Lung microvascular endothelial cell (primary cell): ENCODE data around the gene MIOX. TPM values are rescaled to one million over a fixed set of nuclear protein-coding genes. Genes with fewer than 3 reads are reported as not detected.

Experiments
- DNase-seq, 2 donors: peaks; one replicate each; pipeline versions ENCODE4 v3.0.0 to v3.0.0-alpha.2; 2010; ENCODE audit warnings: low read depth in 2 of 2
- total RNA-seq: library from RNA; depleted of rRNA; stranded (reverse); fragments of >200 nt; gene quantifications from 2 replicates; pipeline ENCODE4 v1.2.1, GENCODE V29; 2014

The MIOX gene
- total RNA-seq, 1 donor from 2014 or later, result not detected

DNA sequence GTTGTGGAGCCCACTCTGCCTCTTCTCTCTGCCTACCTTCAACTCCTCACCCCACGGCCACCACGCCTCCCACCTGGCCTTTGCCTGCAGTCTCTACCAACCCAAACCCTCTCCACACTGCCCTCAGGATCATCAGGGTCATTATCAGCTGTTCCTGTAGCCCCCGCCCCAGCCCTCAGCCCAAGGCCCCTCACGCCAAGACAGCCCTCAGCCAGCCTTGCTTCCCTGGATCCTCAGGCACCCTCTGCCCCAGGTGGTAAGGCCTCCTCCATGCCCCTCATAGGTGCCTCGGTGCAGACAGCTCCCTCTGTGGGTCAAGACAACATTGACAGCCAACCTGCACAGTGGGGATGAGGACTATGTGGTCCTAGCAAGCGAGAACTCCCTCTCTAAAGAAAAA is 13.6 kb upstream of the MIOX start:
- DNase-seq, result peak; percentile 20 to 24

DNA sequence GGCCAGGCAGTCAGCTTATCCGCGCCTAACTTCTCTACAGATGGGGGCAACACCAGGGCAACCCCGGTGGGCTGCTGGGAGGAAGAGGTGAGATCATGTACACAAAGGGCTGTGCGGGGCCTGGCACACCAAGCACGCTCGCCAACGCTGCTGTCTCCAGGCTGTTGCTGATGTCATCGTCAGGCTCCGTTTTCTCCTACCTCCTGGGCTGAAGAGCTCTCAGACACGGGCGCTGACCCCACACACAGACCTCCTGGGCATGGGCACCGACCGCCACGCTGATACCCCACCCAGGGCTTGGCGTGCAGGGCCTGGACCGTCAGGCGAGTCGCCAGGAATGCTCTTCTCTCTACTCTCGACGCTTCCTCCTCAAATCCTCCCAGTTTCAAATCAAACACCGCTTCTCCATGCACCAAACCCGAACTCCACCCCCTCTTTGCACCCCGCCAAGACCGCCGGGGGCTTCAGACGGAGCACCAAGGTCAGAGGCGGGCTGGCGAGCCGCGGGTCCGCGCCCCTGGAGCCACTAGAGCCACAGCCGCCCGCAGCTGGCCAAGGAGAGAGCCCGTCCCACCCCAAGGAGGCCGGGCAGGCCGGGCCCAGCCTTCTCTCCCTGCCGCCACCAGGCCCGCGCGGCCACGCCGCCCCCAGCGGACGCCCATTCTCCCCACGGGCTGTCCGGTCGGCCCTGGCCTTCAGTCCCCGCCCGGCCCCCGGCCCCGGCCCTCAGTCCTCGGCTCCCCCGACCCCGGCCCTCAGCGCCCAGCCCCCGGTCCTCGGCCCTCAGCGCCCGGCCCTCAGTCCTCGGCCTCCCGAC is 12.6 kb upstream of the MIOX start:
- peak; percentile 45 to 66 for DNase-seq

DNA sequence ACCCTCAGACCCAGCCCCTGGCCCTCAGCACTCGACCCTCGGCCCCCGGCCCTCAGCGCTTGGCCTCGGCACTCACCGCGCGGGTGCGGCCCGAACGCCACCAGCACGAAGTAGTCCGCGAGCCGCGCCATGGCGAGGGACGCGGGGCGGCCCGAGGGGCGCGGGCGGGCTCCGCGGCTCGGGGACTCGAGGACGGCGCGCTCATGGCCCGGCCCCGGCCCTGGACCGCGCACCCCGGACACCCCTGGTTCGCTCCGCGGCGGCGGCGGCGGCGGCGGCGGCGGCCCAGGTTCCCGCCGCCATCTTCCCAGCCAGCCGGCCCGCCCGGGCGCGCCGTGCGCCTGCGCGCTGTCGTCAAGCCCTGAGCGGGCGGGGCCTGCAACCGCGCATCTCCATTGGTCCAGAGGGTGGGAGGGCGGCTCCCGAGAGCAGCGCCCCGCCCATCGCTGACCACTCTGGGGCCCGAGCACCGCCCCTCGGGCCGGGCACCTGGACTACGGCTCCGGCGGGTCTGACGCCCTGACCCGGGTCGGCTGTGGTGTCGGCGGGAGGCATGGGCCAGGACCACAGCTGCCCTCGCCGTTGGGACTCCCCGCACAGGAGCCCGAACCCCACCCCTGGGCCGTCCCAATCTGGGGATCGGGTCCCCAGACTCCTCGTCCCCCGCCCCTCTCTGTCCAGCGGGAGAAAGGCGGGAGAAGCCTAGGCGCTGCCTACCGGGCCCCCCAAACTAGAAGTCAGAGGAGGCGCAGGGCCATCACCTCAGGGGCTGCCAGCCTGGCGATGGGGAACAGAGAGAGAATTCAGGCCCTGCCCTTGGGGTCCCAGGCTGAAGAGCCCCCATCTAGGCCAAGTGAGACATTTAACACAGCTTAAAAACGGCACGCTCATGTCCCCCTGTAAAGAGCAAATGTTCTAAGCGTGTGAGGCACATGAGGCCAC is 11.7 kb upstream of the MIOX start, which contains the start of gene SBF1:
TSS of gene SBF1 (minus strand) at position 326 of the 942 bp plus-strand sequence. CDS start at position 131, 195 bp downstream.
- peak; percentile 91 to 94 for DNase-seq

DNA sequence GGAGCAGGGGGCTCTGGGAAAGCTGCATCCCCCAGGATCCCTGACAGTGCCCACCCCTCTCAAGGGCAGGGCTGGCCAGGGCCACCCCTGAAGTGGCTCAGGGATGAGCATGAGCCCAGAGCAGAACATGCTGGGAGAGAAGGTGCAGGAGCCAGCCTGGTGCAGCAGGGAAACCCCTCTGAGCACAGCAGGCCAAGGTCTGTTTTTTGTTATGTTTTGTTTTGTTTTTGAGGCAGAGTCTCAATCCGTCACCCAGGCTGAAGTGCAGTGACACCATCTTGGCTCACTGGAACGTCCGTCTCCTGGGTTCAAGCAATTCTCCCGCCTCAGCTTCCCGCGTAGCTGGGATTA is 11.0 kb upstream of the MIOX start:
- no peak for DNase-seq

DNA sequence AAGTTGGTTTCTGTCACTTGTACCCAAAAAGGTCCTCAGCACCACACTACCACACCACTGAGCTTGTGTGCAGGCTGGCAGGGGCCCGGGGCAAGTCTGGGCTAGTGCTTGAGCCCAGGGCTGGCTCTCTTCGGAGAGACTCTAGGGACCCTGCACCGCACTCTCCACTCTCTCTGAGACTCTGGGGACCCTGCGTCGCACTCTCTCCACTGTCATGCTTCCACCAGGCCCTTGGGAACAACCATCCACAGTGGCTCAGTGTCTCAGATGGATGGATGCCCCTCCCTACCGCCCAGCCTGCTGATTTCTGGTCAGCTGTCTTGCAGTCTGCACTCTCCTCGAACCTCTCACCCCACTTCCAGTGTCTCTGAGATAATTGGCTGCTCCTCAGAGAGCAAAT is 9.8 kb upstream of the MIOX start:
- DNase-seq, result no peak

DNA sequence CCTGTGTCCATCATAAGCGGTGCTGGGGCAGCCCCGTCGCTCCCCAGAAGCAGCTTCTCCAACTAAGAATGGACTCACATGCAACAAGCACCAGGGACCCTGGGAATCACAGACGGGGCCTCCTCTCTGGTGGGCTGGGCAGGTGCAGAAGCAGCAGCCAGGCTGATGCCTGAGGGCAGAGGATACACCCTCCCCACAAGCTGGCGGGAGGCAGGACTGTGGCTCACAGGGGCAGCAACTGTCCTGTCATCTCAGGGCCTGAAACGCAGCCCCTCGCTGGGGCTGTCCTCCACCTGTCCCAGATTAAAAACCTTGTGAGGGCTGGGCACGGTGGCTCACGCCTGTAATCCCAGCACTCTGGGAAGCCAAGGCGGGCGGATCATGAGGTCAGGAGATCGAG is 8.7 kb upstream of the MIOX start:
- DNase-seq, result no peak

DNA sequence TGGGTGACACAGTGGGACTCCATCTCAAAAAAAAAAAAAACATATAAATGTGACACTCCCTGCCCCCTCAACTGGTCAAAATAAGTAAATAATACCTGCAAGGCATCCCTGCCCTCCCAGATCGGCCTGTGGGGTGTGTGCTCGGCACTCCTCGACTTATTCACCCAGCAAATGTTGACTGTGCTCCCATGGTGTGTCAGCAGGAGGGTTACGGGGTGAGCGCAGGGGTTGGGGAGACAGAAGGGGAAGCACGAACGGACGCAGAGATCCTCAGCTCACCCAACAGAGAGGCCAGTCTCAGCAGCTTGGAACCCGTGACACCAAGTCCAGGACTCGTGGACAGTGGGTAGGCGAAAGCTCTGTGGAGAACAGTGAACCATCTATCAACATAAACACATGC is 6.9 kb upstream of the MIOX start:
- no peak for DNase-seq

DNA sequence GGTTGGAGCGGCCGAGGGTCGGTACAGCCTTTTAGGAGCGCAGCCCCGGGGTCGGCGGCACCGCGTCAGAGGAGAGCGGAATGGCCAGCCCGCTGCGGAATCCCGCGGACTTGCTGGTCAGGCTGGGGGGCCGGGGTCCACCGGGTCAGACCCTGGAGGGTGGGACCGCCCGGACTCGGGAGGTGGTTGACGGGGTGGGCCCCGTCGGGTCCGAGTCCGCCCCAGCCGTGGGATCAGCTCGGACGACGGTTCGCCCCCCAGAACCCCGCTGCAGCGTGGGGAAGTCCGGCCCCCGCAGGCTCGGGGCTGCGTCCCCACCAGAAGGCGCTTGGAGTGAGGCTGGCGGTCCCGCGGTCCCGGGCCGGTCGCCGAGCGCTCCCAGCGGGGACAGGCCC is 5.6 kb upstream of the MIOX start:
- DNase-seq, result no peak

DNA sequence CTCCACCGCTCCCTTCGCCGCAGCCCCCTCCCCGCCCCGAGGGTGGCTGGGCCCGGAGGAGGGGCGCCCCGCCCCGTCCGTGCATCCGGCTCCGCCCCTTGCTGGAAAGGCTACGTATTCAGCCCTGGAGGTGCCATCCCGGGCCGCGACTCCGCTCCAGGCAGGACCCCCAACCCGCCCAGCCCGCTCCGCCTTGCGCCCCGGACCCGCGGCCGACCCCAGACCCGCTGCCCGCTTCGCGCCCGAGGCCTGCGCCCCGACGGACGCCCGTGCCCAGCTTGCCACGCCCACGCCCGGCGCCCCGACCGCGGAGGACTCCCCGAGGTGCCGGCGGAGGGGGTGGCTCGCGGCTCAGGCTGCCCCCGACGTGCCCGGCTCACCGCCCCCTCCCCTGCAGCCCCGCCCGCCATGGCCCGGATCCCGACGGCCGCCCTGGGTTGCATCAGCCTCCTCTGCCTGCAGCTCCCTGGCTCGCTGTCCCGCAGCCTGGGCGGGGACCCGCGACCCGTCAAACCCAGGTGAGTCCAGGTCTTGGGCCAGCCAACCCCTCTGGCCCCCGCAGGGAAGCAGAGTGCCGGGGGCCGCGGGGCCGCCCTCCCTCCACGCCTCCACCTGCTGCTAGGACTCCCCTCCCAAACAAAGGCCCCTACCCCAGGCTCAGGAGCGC is 5.1 kb upstream of the MIOX start, which contains the start of gene ADM2:
TSS of gene ADM2 (plus strand) at position 104 of the 667 bp plus-strand sequence. CDS start at position 409, 305 bp downstream.
- DNase-seq, result peak in 1 of 2 donors; percentile 31

DNA sequence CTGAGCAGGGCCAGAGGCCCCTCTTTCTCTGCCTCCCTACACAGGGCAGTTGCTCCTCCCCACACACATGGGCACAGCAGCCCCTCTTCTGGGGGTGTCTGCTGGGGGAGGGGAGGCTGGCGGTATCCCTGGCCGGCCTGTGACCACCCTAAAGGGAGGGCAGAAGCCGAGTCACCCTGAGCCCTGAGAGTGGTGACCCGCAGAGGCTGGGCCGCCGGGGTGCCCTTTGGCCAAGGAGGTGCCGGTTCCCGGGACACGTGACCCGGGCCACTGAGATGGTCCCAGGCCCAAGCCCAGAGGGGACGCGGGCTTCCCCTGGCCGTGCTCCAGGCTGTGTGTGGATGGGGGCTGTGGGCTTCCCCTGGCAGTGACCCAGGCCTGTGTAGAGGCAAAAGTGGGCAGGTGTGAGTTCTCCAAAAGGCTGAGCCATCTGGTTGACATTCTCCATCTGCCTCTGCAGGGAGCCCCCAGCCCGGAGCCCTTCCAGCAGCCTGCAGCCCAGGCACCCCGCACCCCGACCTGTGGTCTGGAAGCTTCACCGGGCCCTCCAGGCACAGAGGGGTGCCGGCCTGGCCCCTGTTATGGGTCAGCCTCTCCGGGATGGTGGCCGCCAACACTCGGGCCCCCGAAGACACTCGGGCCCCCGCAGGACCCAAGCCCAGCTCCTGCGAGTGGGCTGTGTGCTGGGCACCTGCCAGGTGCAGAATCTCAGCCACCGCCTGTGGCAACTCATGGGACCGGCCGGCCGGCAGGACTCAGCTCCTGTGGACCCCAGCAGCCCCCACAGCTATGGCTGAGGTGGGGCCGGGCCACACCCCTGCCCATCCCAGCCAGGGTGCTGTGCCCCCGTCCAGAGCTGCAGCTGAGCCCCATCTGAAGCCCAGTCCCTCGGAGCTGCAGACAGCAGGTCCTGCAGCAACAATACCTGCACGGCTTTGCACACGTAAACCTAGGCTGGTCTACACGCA is 4.3 kb upstream of the MIOX start:
- DNase-seq, result peak in 1 of 2 donors; percentile 23

DNA sequence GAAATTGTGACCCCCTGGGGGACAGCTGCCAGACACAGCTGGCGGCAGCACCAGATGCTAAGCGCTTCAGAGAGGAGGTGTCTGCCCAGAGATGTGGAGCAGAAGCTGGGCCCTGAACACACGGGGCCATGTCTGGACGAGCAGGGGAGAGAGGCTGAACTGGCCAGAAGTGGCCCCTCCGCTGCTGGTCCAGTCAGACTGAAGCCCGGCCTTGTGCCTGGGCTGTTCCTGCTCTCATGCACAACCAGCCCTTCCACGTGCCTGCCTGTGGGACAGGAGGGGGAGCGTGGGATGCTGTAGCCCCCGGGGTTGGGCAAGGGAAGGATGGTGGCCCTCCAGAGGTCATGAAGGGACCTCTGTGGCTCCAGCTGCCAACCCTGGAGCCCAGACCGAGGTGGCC is 3.6 kb upstream of the MIOX start:
- no peak for DNase-seq

DNA sequence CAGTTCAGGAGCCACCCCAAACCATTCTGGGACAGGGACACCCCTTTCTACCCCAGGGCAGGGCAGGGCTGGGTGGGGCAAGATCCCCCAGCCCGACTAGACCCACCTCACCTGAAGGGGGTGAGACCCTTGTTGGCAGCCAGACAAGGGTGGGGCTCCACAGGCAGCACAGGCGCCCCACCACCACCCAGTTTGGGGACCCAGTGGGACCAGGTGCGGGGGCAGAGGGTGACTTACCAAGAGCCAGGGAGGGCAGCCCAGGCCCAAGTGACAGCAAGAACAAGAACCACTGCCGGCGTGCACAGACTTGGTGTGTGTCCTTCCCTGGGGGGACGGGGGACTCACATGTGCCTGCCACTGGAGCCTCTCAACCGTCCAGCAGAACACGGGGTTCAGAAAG is 3.1 kb upstream of the MIOX start:
- no peak for DNase-seq

DNA sequence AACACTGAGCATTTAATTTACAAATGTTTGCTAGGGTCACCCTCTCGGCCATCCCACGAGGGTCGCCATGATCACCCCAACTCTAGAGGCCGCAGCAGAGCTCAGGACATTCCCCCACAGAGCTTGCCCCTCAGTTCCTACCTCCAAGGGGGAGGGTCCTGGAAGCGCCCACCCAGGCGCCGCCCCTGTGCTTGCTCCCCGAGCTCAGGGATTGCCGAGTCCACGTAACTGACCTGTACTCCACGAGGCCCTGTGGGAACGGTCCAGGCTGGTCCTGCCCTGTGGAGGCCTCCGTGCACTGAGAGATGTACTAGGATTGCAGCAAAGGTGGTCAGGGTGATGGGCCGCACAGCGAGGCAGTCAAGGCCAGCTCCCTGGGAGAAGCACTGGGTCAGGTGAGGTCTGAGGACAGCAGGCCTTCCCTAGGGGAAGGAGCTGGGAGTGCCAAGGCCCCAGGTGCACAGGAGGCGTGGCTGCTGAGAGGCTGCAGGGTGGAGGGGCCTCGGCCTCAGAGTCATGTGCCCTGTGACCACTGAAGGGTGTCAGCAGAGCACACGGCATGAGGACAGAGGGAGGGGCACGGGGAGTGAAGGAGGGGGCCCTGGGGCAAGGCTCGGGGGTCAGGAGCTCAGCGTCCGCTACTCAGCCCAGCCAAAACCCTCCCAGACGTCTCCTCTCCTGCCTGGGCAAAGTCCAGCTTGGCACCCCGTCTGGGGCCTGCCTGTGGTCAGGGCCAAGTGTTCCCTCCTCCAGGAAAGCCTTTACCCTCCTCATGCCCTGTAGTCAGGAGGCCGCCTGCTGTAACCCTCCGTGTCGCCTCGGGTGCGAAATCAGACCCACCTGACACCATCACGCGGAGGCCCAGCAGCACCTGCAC is 2.4 kb upstream of the MIOX start:
- DNase-seq, result no peak

DNA sequence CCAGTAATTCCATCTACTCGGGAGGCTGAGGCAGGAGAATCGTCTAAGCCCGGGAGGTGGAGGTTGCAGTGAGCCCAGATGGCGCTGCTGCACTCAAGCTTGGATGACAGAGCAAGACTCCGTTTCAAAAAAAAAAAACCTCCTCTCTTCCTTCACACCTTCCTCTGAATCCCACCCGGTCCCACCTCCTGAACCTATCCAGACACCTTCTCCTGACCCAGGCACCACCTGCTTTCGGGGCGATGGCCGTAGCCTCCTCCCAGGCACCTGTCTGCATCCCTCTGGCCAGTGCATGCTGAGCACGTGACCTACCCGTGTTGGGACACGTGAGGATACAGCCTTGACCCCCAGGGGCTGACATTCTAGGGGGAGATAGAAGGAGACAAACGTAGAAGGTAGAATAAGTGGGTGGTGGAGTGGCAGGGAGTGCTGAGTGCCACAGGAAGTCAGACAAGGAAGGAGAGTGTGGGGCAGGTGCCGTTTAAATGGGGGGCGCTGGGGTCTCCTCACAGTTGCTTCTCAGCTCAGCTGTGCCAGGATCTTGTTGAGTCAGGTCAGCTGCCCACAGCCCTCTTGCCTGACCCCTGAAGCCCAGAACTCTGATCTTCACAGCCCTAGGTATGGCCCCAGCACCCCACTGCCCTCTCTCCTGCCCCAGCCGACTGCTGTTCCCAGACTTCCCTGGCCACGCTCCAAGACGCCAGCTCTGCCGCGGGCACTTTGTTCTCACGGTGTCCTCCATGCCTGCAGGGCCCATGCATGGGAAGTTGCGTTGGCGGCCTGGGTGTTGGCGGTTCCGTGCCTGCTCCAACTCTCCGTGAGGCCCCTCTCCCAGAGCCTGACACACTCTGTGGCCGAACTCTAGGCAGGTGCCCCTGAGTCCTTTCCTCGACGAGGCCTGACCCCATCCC is 1.2 kb upstream of the MIOX start:
- DNase-seq, result no peak

DNA sequence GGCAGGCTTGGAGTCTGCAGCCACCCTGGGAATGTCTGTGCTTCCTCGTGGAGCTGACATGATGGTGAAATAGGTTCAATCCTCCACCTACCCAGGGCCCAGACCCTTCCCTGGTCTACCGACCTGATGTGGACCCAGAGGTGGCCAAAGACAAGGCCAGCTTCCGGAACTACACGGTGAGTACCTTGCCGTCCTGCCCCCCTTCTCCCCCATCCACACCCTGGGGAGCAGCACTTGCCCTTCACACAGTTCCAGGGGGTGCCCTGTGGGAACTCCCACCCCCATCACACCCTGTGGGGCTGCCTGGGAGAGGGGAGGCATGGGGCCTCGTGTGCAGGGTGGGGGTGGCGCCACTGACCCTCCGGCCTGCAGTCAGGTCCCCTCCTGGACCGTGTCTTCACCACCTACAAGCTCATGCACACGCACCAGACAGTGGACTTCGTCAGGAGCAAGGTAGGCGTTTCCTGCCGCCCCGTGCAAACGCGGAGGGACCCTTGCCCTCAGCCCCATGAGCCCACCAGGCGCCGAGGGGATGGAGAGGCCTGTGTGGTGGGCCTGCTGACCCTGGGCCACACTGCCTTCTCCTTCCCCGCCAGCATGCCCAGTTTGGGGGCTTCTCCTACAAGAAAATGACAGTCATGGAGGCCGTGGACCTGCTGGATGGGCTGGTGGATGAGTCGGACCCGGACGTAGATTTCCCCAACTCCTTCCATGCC is 789 bp downstream of the MIOX start:
- DNase-seq, result no peak

DNA sequence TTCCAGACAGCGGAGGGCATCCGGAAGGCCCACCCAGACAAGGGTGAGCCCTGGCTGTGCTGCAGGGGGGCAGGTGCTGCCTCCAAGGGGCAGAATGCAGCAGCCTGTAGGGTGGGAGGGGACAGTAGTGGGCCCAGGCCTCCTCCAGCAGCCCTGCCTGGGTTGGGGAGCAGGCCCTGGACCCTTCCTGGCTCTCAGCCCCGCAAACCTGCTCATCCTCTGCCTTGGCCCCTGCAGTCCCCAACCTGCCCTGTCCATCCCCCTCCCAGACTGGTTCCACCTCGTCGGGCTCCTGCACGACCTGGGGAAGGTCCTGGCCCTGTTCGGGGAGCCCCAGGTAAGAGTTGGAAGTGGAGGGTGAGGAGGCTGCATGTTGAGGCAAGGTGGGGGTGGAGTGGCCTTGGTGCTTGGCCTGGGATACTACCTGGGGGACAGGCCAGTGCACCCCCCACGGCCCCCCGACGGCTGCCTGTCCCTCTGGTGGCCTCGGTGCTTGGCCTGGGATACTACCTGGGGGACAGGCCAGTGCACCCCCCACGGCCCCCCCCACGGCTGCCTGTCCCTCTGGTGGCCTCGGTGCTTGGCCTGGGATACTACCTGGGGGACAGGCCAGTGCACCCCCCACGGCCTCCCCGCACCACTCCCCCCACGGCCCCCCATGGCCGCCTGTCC is 1.5 kb downstream of the MIOX start:
- no peak for DNase-seq

DNA sequence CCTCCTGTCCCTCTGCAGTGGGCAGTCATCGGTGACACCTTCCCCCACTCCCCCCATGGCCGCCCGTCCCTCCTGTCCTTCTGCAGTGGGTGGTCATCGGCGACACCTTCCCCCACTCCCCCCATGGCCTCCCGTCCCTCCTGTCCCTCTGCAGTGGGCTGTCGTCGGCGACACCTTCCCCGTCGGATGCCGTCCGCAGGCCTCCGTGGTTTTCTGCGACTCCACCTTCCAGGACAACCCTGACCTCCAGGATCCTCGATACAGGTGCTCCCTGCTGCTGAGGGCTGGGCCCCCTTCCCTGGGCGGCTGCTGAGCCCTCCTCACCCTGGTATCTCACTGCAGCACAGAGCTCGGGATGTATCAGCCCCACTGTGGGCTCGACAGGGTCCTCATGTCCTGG is 2.2 kb downstream of the MIOX start:
- DNase-seq, result no peak
